ENCODE measurements around the gene ARHGAP26.

ARHGAP26 gene

GRCh38 chr5:143040622-143041021, 270.4 kb downstream of the ARHGAP26 start:
- DNase-seq (ENCODE audit: low read depth) = no peak

- DNase-seq (ENCODE audit: low read depth) = no peak
Observed at GRCh38 chr5:143041461-143041860, 271.3 kb downstream of the ARHGAP26 start.

- DNase-seq (ENCODE audit: low read depth) = no peak
Observed at GRCh38 chr5:143041972-143042770, 272.0 kb downstream of the ARHGAP26 start.

GRCh38 chr5:143044265-143044664, 274.1 kb downstream of the ARHGAP26 start:
- no peak for DNase-seq (ENCODE audit: low read depth)

GRCh38 chr5:143045062-143045461, 274.9 kb downstream of the ARHGAP26 start:
- DNase-seq (ENCODE audit: low read depth) = no peak

GRCh38 chr5:143046314-143046713, 276.1 kb downstream of the ARHGAP26 start:
- DNase-seq (ENCODE audit: low read depth) = no peak

- DNase-seq (ENCODE audit: low read depth) = no peak
Observed at GRCh38 chr5:143047091-143047490, 276.9 kb downstream of the ARHGAP26 start.

- DNase-seq (ENCODE audit: low read depth) = no peak
Observed at GRCh38 chr5:143050183-143050582, 280.0 kb downstream of the ARHGAP26 start.

GRCh38 chr5:143051244-143052058, 281.3 kb downstream of the ARHGAP26 start:
- DNase-seq (ENCODE audit: low read depth) = peak; percentile 87

GRCh38 chr5:143052967-143053682, 282.9 kb downstream of the ARHGAP26 start:
- DNase-seq (ENCODE audit: low read depth) = no peak

GRCh38 chr5:143053780-143054179, 283.6 kb downstream of the ARHGAP26 start:
- no peak for DNase-seq (ENCODE audit: low read depth)

- no peak for DNase-seq (ENCODE audit: low read depth)
Observed at GRCh38 chr5:143054480-143054941, 284.3 kb downstream of the ARHGAP26 start.

GRCh38 chr5:143055596-143056338, 285.6 kb downstream of the ARHGAP26 start:
- DNase-seq (ENCODE audit: low read depth) = no peak

- DNase-seq (ENCODE audit: low read depth) = no peak
Observed at GRCh38 chr5:143056339-143056704, 286.1 kb downstream of the ARHGAP26 start.

- no peak for DNase-seq (ENCODE audit: low read depth)
Observed at GRCh38 chr5:143056792-143057579, 286.8 kb downstream of the ARHGAP26 start.

GRCh38 chr5:143057580-143057999, 287.4 kb downstream of the ARHGAP26 start:
- DNase-seq (ENCODE audit: low read depth) = no peak

GRCh38 chr5:143059355-143059754, 289.2 kb downstream of the ARHGAP26 start:
- no peak for DNase-seq (ENCODE audit: low read depth)

- no peak for DNase-seq (ENCODE audit: low read depth)
Observed at GRCh38 chr5:143059976-143060765, 290.0 kb downstream of the ARHGAP26 start.

- peak; percentile 64 for DNase-seq (ENCODE audit: low read depth)
Observed at GRCh38 chr5:143061161-143061945, 291.2 kb downstream of the ARHGAP26 start.
